ENCODE measurements around the gene PRSS2. TPM values are rescaled to one million over a fixed set of nuclear protein-coding genes. Genes with fewer than 3 reads are reported as not detected.
"Not testable (repeated sequence)": the region's sequence is repeated elsewhere in the genome, so short reads cannot be mapped to it uniquely, and the experiment has no call there.

The PRSS2 gene
- polyA plus RNA-seq, 1 experiment, result not detected

DNA sequence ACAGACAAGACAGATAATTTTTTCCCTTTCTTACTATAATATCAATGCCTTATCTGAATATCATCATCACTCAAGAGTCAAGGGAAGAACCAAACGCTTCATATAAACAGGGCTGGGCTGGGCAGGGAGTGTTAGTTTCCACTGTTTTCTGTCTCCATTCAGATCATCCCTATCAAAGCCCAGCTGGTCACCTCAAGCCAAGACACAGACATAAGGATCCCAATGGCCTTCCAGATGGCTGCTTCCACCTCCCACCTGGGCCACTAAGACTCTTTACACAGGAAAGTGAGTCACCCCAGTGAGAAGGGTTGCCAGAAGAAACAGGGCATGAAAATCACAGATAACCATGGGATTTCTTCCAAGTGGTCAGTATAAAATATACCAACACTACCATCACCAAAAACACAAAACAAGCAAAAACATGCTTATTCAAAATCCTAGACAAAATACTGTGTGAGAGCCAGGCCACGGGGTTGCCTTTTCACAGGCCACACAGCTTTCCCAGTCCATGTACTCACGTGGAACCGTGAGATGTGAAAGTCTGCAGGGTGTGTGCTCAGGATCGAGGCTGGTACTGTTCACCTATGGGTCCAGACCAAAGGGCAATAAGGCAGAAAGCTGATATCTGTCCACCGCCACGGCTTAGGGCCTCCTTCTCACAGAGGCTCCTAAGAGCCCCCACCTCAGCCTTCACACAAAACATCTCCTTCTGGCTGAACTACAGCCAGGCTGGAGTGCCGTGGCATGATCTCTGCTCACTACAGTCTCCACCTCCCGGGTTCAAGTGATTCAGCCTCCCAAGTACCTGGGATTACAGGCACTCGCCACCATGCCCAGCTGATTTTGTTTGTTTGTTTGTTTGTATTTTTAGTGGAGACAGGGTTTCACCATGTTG lies 15.8 kb upstream of the PRSS2 start:
- Histone ChIP-seq H3K9me3 (ENCODE audit: control insufficient read depth, insufficient read depth, low read length) (no peaks in the 10 kb centered on the region), H3K27me3 (ENCODE audit: control insufficient read depth, insufficient read depth, low read length) (no peaks in the 10 kb centered on the region), H3K4me3 (ENCODE audit: low read depth, low read length) (no peak overlapping the region), H3K27ac (ENCODE audit: low read depth, low read length) (no peak overlapping the region)
- TF ChIP-seq, protein P1, sequence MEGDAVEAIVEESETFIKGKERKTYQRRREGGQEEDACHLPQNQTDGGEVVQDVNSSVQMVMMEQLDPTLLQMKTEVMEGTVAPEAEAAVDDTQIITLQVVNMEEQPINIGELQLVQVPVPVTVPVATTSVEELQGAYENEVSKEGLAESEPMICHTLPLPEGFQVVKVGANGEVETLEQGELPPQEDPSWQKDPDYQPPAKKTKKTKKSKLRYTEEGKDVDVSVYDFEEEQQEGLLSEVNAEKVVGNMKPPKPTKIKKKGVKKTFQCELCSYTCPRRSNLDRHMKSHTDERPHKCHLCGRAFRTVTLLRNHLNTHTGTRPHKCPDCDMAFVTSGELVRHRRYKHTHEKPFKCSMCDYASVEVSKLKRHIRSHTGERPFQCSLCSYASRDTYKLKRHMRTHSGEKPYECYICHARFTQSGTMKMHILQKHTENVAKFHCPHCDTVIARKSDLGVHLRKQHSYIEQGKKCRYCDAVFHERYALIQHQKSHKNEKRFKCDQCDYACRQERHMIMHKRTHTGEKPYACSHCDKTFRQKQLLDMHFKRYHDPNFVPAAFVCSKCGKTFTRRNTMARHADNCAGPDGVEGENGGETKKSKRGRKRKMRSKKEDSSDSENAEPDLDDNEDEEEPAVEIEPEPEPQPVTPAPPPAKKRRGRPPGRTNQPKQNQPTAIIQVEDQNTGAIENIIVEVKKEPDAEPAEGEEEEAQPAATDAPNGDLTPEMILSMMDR (IDR thresholded peaks at IDR 0.05; ENCODE audit: low read depth, low read length), result no peak
- POLR2A ChIA-PET, result no interaction called here
- CTCF ChIA-PET, result no interaction called here
- DNase-seq (ENCODE audit: low read depth, low spot score), result no peak

DNA sequence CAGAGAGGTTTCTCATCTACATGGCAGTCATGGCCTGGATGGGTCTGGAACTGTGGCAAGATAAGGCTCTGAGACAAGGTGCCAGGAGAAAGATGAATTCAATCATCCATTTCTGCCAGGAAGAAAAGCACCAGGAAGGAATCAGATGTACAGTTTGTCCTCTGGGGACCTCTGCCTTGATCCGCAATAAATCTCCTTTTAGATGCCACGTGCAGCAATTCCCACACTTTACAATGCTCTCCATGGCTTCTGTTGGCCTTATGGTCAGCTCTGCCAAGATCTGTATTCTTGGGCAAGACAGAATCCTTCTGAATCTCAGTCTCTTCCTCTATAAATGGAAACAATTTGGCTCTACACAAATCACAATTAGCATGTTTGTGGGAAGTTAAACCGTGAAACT lies 12.5 kb upstream of the PRSS2 start:
- H3K27ac ChIP-seq (ENCODE audit: low read depth, low read length); DNase-seq (ENCODE audit: low read depth, low spot score); H3K27me3 ChIP-seq (ENCODE audit: control insufficient read depth, insufficient read depth, low read length); H3K4me3 ChIP-seq (ENCODE audit: low read depth, low read length); H3K9me3 ChIP-seq (ENCODE audit: control insufficient read depth, insufficient read depth, low read length); POLR2A ChIA-PET: not testable (repeated sequence)
- CTCF ChIA-PET, result interaction anchor here (1.7 kb wide), 1 partner anchor 25 kb away, joined by 5 read pairs; no protein-coding TSS in a partner anchor

DNA sequence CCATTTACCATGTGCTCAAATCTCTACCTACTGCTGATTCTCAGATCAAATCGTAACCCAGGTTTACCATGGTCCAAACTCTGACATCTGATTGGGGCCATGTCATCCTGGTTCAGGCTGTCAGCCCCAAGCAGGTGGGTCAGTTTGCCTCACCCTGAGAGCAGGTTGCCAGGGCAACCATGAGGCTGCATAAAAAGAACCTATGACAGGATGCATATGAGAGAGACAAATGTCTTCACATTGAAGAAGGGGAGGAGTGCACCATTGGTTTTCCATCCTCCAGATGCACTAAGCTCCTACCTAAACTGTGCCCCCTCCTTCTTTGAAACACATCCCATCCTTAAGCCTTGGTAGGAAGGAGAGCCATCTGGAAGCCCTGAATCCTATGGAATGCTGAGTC lies 11.3 kb upstream of the PRSS2 start:
- Histone ChIP-seq H3K27ac (ENCODE audit: low read depth, low read length) (no peak overlapping the region), H3K9me3 (ENCODE audit: control insufficient read depth, insufficient read depth, low read length) (peaks cover 4% of the 10 kb centered on the region; the same call in 1 of the 2 replicates), H3K4me3 (ENCODE audit: low read depth, low read length) (no peak overlapping the region), H3K27me3 (ENCODE audit: control insufficient read depth, insufficient read depth, low read length) (no peaks in the 10 kb centered on the region)
- no peak for DNase-seq (ENCODE audit: low read depth, low spot score)
- POLR2A ChIA-PET, result no interaction called here
- TF ChIP-seq, protein P1 (IDR thresholded peaks at IDR 0.05; ENCODE audit: low read depth, low read length), result no peak
- CTCF ChIA-PET, result no interaction called here

DNA sequence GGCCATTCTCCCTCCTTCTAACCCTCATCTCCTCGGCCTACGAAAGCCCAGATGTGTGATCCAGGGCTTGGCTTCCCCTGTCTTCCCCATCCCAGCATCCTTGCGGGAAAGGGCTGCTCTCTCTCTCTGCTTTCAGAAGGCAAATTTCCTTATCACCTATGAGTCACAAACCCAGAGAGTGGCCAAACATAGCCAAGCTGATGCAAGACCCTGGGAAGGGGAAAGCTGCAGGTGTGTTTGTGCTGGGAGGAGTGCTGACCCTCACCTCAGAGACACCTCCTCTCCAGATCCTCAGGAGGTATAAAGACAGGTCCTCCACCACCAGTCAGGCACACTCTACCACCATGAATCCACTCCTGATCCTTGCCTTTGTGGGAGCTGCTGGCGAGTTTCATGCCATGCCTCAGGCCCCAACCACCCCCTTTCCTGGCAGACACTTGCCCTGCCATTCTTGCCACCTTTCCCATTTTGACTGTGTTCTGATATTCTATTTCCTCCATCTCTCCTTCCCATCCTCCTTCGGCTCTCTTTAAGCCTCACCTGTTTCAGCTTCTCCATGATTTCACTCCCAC lies 10.6 kb upstream of the PRSS2 start:
- POLR2A ChIA-PET, result no interaction called here
- no peaks in the 10 kb centered on the region for H3K27me3 ChIP-seq (ENCODE audit: control insufficient read depth, insufficient read depth, low read length)

DNA sequence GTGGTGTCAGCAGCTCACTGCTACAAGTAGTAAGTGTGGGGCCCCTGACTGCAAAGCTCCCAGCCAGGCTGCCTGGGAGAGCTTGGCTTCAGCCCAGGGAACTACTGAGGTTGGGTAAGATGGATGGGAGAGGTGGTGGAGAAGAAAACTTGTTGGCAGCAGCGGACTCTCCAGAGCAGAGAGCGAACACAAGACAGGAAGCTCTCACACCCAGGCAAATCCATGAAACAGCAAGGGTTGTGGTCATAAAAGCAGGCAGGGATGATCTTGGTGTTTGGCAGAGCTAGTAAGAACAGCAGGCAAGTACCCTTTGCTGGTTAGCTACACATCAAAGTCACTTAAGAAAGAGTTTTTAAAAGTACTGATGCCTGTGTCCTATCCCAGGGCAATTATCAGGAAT lies 9.2 kb upstream of the PRSS2 start:
- H3K27ac ChIP-seq (ENCODE audit: low read depth, low read length); DNase-seq (ENCODE audit: low read depth, low spot score); H3K4me3 ChIP-seq (ENCODE audit: low read depth, low read length); CTCF ChIA-PET; H3K9me3 ChIP-seq (ENCODE audit: control insufficient read depth, insufficient read depth, low read length); POLR2A ChIA-PET; H3K27me3 ChIP-seq (ENCODE audit: control insufficient read depth, insufficient read depth, low read length): not testable (repeated sequence)

More for the DNA sequence above, 10.6 kb upstream of the PRSS2 start:
- CTCF ChIA-PET, result no interaction called here
- TF ChIP-seq, protein P1 (IDR thresholded peaks at IDR 0.05; ENCODE audit: low read depth, low read length), result no peak
- no peak overlapping the region for H3K4me3 ChIP-seq (ENCODE audit: low read depth, low read length)
- no peak overlapping the region for H3K27ac ChIP-seq (ENCODE audit: low read depth, low read length)
- H3K9me3 ChIP-seq (ENCODE audit: control insufficient read depth, insufficient read depth, low read length), result peaks cover 6% of the 10 kb centered on the region
- no peak for DNase-seq (ENCODE audit: low read depth, low spot score)

DNA sequence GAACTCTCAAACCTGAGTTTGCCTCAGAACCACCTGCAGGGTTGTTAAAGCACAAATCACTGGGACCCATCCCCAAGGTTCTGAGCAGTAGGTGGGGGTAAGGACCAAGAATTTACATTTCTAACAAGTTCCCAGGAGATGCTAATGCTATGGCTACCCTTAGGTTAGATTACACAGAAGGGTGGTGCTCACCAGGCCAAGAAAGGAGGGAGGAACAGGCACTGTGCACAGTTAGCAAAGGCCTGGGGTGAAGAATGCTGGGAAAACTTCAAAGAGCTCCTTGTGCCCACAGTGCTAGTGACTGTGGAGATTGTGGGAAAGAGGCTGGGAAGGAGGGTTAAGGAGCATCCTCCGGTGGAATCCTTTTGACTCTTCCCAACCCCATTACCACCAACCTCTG lies 8.7 kb upstream of the PRSS2 start:
- H3K27me3 ChIP-seq (ENCODE audit: control insufficient read depth, insufficient read depth, low read length), result no peaks in the 10 kb centered on the region
- CTCF ChIA-PET, result no interaction called here

More for the DNA sequence above, 8.7 kb upstream of the PRSS2 start:
- DNase-seq (ENCODE audit: low read depth, low spot score), result no peak
- H3K9me3 ChIP-seq (ENCODE audit: control insufficient read depth, insufficient read depth, low read length), result peaks cover 6% of the 10 kb centered on the region
- H3K4me3 ChIP-seq (ENCODE audit: low read depth, low read length), result no peak overlapping the region
- TF ChIP-seq, protein P1 (IDR thresholded peaks at IDR 0.05; ENCODE audit: low read depth, low read length), result no peak
- POLR2A ChIA-PET, result no interaction called here
- no peak overlapping the region for H3K27ac ChIP-seq (ENCODE audit: low read depth, low read length)
